Heart left ventricle (tissue), 16 donors: ENCODE results near the gene ZCCHC7. TPM values are rescaled to one million over a fixed set of nuclear protein-coding genes. Genes with fewer than 3 reads are reported as not detected.

ENCODE experiments used
- ATAC-seq, 4 donors: fragments of 200-7000 bp; cut with Tn5 transposase; one replicate each; pipeline ENCODE4 v1.9.1; 2020 to 2022; ENCODE audit warnings: moderate library complexity in 4 of 4, mild to moderate bottlenecking in 3 of 4, moderate number of reproducible peaks in 1 of 4
- DNase-seq, 5 donors: peaks; one replicate each; pipeline ENCODE4 v3.0.0-alpha.2; 2020
- H3K27ac ChIP-seq, 12 donors: fragments of 200-600 bp; sonication (generic) in 4 of 12; one replicate each; pipeline versions ENCODE4 v1.5.0 to v1.8.0; 2016 to 2022; ENCODE audit warnings: mild to moderate bottlenecking in 2 of 12
- H3K27me3 ChIP-seq, 9 donors: fragments of 200-600 bp; sonication (generic) in 2 of 9; one replicate each; pipeline versions ENCODE4 v1.5.1 to v1.8.0; 2016 to 2022; ENCODE audit warnings: mild to moderate bottlenecking in 3 of 9
- H3K36me3 ChIP-seq, 9 donors: fragments of 200-600 bp; sonication (generic) in 2 of 9; one replicate each; pipeline versions ENCODE4 v1.5.0 to v1.8.0; 2018 to 2022; ENCODE audit warnings: mild to moderate bottlenecking in 2 of 9
- H3K4me1 ChIP-seq, 12 donors: fragments of 200-600 bp; sonication (generic) in 4 of 12; one replicate each; pipeline versions ENCODE4 v1.5.0 to v1.8.0; 2016 to 2022; ENCODE audit warnings: mild to moderate bottlenecking in 3 of 12
- H3K4me3 ChIP-seq, 12 donors: fragments of 200-600 bp; sonication (generic) in 4 of 12; one replicate each; pipeline versions ENCODE4 v1.5.0 to v1.8.0; 2017 to 2022; ENCODE audit warnings: mild to moderate bottlenecking in 9 of 12, moderate library complexity in 4 of 12
- H3K9me3 ChIP-seq, 12 donors: fragments of 200-600 bp; sonication (generic) in 4 of 12; one replicate each; pipeline versions ENCODE4 v1.5.0 to v1.8.0; 2016 to 2022; ENCODE audit warnings: mild to moderate bottlenecking in 1 of 12
- POLR2A ChIP-seq, 2 donors: fragments of 450-650 bp; IDR thresholded peaks; one replicate each; pipeline ENCODE4 v1.6.1; 2017; ENCODE audit warnings: antibody characterized with exemption in 2 of 2, mild to moderate bottlenecking in 2 of 2, moderate library complexity in 2 of 2
- WGBS, 4 donors: extraction: QIAGEN DNeasy Blood & Tissue Kit in 2 of 4; methylation state at CpG; one replicate each; pipeline versions ENCODE4 v1.1.5 to v1.1.7; 2013 to 2018; 5-methylcytosine and 5-hydroxymethylcytosine counted together
- intact Hi-C, 10 donors: fragments of 100-400 bp; cut with DNase I; formaldehyde crosslinking; loops; one replicate each; pipeline versions ENCODE4 v1.11.1 to v1.14.2; 2022
- polyA plus RNA-seq, 2 donors: library from polyadenylated mRNA; stranded (reverse); fragments of 200-250 nt; gene quantifications; one replicate each; pipeline ENCODE4 v1.2.3, GENCODE V29; 2013
- total RNA-seq, 9 donors: library from RNA; depleted of rRNA in 2 of 9; stranded (reverse); fragments of >200 nt in 2 of 9; fragmentation: NEBNext Ultra II Directional in 3 of 9; extraction: Animal tissue kit (Norgen Biotek cat#: 25700) in 3 of 9; gene quantifications; one replicate each; pipeline versions ENCODE4 v1.1.0 to v1.2.4, GENCODE V29; 2016 to 2023
- TF ChIP-seq, protein P1 (sequence below), 12 donors: fragments of 200-600 bp; sonication (generic) in 4 of 12; IDR thresholded peaks; one replicate each; pipeline versions ENCODE4 v1.5.0 to v1.8.0; 2018 to 2022; ENCODE audit warnings: antibody characterized with exemption in 12 of 12, mild to moderate bottlenecking in 5 of 12
- donor health status: ischemic (EF 13 %, LVEDD 7.1; RV severe dilation, severe dysfunction).
- donor health status: healthy with polysubstance abuse.
- donor health status: DM: no; HTN: yes; CAD: no.
- donor health status: DM: no; HTN: no; CAD: no.
- donor health status: ischemic (EF 25% LVEDD 6.9; RV normal size, moderate dysfunction).
- donor health status: ischemic (EF 25% LVEDD 5.7; RV mildly dilated, moderate dysfunction).
- donor health status: healthy.
- donor health status: DM: yes; HTN: yes; CAD: no.
- donor health status: ischemic (EF 35%, LVEDD 5.7; RV mildly dilated, moderate dysfunction).
- donor health status: nonischemic (EF 11% LVEDD 7.7; RV severe dilation, severe dysfunction).
- donor health status: DM: yes; HTN: yes; CAD: no.
- donor health status: PGD.
- donor health status: ischemic (EF 29% LVEDD 5.4; RV normal size, mild dysfunction).
- donor health status: nonischemic (EF 23%, LVEDD 6.1; RV moderate dilation, normal function).

The ZCCHC7 gene
- total and polyA plus RNA-seq, 11 donors = 3.5 to 14.8 (median 8.4) TPM

- Histone ChIP-seq H3K27ac (no peak overlapping the region), H3K27me3 (peaks cover 0 to 19% (median 0%) of the 10 kb centered on the region in 9 donors), H3K36me3 (no peaks in the 10 kb centered on the region), H3K4me1 (no peaks in the 10 kb centered on the region), H3K9me3 (no peaks in the 10 kb centered on the region), H3K4me3 (no peak overlapping the region)
- WGBS, 4 donors = 87 to 94% (median 92%) methylated on average over 2 of the region's 2 CpGs
- TF ChIP-seq, protein P1, sequence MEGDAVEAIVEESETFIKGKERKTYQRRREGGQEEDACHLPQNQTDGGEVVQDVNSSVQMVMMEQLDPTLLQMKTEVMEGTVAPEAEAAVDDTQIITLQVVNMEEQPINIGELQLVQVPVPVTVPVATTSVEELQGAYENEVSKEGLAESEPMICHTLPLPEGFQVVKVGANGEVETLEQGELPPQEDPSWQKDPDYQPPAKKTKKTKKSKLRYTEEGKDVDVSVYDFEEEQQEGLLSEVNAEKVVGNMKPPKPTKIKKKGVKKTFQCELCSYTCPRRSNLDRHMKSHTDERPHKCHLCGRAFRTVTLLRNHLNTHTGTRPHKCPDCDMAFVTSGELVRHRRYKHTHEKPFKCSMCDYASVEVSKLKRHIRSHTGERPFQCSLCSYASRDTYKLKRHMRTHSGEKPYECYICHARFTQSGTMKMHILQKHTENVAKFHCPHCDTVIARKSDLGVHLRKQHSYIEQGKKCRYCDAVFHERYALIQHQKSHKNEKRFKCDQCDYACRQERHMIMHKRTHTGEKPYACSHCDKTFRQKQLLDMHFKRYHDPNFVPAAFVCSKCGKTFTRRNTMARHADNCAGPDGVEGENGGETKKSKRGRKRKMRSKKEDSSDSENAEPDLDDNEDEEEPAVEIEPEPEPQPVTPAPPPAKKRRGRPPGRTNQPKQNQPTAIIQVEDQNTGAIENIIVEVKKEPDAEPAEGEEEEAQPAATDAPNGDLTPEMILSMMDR (IDR thresholded peaks at IDR 0.05) = no peak
- TF ChIP-seq POLR2A (IDR thresholded peaks at IDR 0.05) = no peak
- no peak for ATAC-seq
- intact Hi-C loops = no loop called here
- no peak for DNase-seq
These were observed 19.6 kb upstream of the ZCCHC7 start for GRCh38 chr9:37100741-37101140.

DNA sequence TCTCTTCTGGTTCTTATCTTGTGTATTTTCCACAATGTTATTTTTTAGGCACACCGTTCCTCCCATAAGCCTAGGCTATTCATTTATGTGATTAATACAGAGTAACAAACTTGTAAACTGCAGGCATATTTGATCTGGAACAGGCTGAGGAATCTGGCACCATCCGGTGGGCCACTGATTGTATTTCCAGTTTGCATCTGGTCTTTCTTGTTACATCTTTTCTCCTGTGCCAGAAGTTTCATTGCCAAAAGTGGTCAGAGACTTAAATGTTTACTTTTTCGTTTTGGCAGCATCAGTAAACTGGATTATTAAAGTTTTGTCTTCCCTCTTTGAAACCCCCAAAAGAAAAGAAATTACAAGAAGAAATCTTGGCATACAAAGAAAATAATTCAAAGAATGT, 17.9 kb upstream of the ZCCHC7 start:
- intact Hi-C loops = no loop called here
- peaks cover 0 to 24% (median 0%) of the 10 kb centered on the region in 9 donors for H3K27me3 ChIP-seq
- no peak overlapping the region for H3K4me3 ChIP-seq
- 56 to 61% (median 58%) methylated on average over 3 of the region's 3 CpGs for WGBS, 4 donors
- TF ChIP-seq POLR2A (IDR thresholded peaks at IDR 0.05) = no peak
- TF ChIP-seq, protein P1 (IDR thresholded peaks at IDR 0.05) = no peak
- DNase-seq (no peak), ATAC-seq (no peak)
- H3K4me1 ChIP-seq = no peaks in the 10 kb centered on the region
- no peak overlapping the region for H3K27ac ChIP-seq
- no peaks in the 10 kb centered on the region for H3K36me3 ChIP-seq
- no peaks in the 10 kb centered on the region for H3K9me3 ChIP-seq

GRCh38 chr9:37104183-37104889, 16.0 kb upstream of the ZCCHC7 start:
- H3K4me3 ChIP-seq = no peak overlapping the region
- H3K36me3 ChIP-seq = no peaks in the 10 kb centered on the region
- no peaks in the 10 kb centered on the region for H3K4me1 ChIP-seq
- peaks cover 0 to 27% (median 0%) of the 10 kb centered on the region in 9 donors for H3K27me3 ChIP-seq
- TF ChIP-seq POLR2A (IDR thresholded peaks at IDR 0.05) = no peak
- TF ChIP-seq, protein P1 (IDR thresholded peaks at IDR 0.05) = no peak
- H3K27ac ChIP-seq = no peak overlapping the region
- ATAC-seq (no peak), DNase-seq (no peak)
- intact Hi-C loops = no loop called here
- peaks cover 0 to 10% (median 4%) of the 10 kb centered on the region in 12 donors for H3K9me3 ChIP-seq

DNA sequence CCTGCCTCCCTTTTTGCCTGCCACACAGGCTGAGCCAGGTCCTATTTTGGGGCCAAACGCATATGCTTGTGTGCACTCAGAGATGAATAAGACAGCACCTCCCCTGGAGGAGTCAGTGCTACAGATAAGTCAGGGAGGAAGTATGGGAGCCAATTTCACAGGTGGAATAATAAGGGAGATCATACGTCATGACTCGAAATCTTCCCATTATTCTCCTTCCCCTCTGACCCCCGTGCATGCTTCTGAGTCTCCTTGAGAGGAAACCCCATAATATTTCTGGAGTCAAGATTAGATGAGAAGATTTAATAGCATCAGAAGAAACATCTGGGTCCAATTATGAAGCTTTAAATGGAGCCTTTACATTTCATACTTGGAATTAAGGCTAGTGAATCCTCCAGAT, 15.1 kb upstream of the ZCCHC7 start:
- Histone ChIP-seq H3K36me3 (no peaks in the 10 kb centered on the region), H3K27me3 (peaks cover 0 to 29% (median 0%) of the 10 kb centered on the region in 9 donors), H3K4me3 (no peak overlapping the region), H3K27ac (no peak overlapping the region), H3K9me3 (peaks cover 0 to 11% (median 4%) of the 10 kb centered on the region in 12 donors), H3K4me1 (no peaks in the 10 kb centered on the region)
- intact Hi-C loops = no loop called here
- DNase-seq = no peak
- WGBS, 4 donors = 62 to 72% (median 67%) methylated on average over 4 of the region's 4 CpGs
- TF ChIP-seq POLR2A (IDR thresholded peaks at IDR 0.05) = no peak
- TF ChIP-seq, protein P1 (IDR thresholded peaks at IDR 0.05) = no peak
- no peak for ATAC-seq
